Limb (tissue), 2 donors: Measurements from ENCODE around the gene L3MBTL4.

Experiments used
- DNase-seq, 2 donors: peaks; one replicate each; pipeline ENCODE4 v3.0.0-alpha.2; 2016; ENCODE audit errors: extremely low spot score in 2 of 2

L3MBTL4 gene

DNA sequence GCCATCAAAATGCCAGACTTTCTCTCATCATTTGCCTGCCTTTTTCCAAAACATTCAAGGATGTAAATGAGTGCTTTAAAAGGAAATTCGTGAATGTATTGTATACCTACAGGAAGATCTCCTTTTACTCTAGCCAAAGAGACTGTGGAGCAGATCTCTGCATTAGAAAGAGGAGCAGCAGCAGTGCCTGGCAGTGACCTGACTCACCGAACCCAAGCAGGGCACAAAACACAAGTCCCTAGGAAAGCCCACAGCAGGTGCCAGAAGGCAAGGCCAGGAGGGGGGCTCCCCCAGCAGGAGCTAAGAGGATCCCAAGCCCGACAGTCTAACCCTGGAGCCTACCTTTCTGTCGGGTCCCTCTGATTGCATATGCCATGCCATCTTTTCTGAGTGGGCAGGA is 47.9 kb downstream of the L3MBTL4 start:
- DNase-seq = no peak

DNA sequence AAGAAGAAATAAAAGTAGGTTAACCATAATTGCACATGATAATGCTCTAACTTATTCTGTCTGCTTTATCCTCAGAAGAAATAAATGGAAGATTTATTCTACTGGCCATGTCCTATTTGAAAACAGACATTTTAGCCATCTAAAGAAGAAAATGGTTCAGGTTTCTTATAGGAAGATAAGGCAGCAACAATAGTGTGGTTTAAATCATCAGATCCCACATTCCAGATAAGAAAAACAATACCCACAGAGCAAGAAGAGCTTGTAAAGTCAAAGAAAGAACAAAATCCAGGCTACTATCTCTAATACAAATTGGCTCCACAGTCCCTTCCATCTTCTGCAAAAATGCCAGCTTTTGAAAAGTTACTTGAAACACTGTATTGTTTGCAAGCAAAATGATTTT is 49.3 kb downstream of the L3MBTL4 start:
- DNase-seq = no peak

DNA sequence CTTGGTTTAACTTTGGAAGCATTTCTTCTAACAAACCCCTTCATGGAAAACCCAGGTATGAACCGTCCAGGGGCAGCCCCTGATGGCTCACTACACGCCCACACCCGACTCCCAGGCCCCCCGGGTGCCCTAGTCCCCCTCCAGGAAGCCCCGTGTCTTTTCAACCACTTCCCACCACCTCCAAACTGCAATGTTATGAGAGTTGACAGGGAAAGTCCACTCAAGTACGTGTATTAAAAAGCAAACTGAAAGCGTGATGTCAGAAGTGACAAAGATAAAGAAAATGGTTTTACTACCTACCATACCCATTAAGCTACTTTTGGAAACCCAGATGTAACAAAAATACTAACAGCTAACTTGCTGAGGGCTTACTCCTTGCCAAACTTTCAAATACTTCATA is 51.5 kb downstream of the L3MBTL4 start:
- DNase-seq = no peak

DNA sequence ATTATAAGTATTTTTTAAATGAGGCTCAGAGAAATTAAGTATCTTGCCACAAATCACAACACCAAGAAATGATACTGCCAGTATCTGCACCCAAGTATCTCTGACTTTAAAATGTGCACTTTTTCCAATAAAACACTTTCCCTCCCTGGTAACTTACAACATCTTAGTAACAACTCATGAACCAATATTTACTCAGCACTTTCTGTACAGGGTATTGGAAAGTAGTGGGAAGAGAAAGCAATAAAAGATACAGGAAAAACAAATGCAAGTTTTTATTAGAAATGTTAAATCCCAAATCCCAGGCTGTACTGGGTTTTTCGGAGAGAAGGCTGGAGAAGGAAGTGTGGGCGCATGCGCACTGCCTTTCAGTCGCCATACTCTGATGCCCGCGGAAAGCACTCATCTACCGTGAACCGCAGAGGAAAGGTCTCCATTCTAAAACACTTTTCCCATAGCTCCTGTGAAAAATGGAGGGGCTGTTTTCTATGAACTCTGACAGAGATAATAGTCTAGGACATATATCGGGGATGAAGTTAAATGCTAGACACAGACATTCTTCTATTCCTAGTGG is 52.1 kb downstream of the L3MBTL4 start:
- no peak for DNase-seq

DNA sequence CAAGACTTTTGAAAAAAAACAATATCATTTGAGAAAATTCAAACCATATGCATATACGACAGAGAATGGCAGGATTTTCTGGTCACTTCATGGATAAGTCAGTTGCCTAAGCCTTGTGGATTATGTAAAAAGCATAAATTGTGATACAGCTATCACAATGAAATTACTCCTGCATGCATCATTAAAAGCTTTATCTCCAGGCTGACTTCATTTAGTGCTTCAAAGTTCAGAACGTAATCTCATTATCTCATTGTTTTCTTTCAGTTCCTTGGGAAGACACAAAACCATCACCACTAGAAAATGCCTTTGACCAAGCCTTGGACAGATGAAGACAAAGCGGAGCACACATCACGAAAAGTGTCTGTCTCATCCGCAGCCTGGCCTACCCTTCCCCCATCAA is 57.0 kb downstream of the L3MBTL4 start:
- DNase-seq = no peak

DNA sequence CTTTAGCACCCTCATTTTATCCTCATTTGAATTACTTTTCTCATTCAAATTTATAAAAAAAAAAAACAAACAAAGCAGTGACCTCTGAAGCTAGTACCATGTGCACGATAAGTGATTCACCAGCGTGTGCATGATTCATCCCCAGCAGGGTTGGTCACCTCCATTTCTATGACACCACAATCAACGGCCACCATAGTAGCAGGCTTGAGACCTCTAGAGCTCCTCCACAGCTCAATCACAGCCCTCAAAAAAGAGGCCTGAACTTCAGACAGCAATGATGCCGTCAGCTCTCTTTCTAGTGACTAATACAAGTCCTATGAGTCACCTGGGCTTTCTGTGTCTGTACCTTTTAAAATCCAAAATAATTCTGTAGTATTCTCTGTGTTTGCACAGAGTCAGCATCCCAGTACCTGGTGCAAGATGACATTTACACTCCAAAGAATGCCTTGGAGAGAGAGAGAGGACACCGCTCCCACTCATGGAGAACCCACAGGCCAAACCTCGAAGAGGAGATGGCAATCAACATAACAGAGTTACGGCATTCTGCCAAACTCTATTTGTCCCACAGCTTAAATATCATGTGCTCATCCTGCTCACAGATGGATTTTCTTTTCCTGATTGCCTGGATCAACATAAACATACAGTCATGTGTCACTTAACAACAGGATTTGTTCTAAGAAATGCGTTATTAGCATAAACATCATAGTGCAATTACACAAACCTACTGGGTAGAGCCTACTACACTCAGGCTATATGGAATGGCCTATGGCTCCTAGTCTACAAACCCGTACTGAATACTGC is 58.7 kb downstream of the L3MBTL4 start:
- DNase-seq = no peak

DNA sequence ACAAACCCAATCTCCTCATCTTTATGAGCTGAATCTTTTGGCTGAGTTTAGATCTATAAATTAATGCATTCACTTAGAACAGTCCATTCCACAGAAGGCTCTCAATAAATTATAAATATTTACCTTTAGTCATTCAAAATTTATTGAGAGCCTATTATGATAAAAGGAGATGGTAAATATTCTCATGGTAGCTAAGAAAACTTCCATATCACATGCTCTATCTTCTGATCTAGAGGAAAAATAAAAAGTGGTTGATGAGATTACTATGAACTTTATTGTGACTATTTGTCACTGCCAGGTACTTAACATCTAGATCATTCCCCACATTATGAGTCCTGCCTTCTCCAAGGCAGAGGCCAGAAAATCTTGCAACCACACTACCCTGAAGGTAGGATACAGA is 62.4 kb downstream of the L3MBTL4 start:
- no peak for DNase-seq

DNA sequence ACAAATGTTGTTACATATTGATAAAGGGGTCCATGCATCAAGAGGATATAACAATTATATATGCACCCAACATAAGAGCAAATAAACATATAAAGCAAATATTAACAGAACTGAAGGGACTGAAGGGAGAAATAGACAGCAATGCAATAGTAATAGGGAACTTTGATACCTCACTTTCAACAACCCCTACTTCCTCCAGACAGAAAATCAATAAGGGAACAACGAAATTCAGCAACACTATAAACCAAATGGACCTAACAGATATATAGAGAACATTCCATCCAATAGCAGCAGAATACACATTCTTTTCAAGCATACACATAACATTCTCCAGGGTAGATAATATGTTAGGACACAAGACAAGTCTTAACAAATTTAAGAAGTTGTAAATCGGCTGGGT is 71.7 kb downstream of the L3MBTL4 start:
- no peak for DNase-seq

DNA sequence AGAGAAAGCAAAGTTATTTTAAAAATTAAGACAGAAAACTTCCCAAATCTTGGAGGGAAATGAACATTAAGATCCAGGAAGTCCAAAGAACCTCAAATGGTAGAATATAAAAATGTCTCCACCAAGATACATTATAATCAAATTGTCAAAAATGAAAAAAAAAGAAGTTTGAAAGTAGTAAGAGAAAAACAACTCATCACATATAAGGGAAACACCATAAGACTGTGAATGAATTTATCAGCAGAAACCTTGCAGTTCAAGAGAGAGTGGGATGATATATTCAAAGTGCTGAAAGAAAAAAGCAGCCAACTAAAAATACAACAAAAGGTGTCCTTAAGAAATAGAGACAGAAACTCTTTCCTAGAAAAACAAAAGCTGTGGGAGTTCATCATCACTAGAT is 73.0 kb downstream of the L3MBTL4 start:
- no peak for DNase-seq

DNA sequence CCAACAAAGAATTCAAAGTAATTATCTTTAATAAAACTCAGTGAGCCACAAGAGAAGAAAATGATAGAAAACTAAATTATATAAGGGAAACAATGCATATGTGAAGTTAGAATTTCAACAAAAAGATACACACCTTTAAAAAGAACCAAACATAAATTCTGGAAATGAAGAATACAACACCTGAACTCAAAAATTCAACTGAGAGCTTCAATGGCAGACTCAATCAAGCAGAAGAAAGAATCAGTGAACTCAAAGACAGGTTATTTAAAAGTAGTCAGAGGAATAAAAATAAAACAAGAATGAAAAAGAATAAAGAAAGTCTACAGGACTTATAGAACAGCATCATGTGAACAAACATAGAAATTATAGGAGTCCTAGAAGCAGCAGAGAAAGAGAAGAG is 73.4 kb downstream of the L3MBTL4 start:
- no peak for DNase-seq

DNA sequence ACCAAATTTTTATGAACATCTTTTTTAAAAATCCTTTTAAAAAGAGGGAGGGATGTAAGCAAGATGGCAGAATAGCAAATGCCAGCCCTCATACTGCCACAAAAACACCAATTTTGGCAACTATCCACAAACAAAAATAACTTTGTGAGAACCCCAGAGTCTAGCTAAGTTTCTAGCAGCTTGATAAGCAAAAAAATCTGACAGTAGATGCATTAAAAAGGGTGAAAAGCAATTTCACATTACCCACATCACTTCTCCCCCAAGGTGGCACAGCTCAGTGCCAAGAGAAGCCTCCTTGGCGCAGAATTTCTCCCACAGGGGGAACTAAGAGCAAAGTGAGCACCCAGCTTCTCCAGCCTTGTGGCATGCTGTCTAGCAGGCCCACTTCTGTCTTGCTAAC is 74.6 kb downstream of the L3MBTL4 start:
- no peak for DNase-seq

DNA sequence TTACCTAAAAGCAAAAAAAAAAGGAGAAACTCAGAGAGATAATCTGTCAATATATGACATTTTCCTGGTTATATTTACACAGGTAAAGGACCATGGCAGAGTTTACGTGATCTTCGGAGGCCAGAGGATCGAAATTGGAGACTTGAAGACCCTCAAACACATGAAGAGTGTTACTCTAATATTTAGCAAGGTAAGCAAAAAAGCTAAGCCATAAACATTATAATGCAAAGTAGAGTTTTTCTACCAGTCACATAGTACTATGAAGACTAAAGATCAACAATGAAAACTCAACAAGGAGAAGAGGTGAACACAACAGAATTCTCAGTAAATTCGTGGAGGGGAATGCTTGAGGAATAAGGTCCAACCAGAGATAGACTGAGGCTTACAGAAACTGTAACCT is 78.5 kb downstream of the L3MBTL4 start:
- DNase-seq = no peak

DNA sequence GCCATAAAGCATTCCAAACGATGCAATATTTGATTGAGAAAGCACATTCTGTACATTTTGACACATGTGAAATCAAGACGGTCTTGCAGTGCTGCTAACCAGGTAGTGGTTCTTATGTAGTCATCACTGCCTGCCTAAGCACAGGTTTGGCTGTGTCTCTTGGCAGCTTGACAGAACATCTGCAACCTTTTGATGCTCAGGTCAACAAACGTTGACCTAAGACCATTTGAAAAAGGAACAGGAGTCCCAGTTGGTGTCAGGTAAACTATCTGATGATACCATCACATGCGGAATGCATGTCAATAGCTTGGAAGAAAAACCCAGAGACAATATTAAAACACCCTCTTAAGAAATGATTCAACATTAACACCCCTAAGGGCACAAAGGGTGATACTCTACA is 80.7 kb downstream of the L3MBTL4 start:
- DNase-seq = no peak

DNA sequence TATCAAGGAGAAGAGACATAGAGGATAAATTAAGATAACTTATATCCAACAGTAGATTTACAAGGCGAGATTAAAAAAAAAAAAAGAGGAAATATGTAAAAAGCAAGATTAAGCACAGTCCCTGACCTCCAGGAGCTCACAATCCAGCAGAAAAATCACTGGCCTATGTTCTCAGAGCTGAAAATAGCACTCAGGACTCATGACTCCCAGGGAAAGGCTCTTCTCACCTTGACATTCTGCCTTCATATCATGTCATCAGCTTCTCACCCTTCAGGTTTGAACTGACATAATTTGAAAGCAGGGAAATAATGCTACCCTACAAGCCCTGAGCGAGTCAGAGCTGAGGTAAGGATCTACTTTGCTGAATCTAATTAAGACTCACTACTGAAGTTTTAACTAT is 82.8 kb downstream of the L3MBTL4 start:
- no peak for DNase-seq

DNA sequence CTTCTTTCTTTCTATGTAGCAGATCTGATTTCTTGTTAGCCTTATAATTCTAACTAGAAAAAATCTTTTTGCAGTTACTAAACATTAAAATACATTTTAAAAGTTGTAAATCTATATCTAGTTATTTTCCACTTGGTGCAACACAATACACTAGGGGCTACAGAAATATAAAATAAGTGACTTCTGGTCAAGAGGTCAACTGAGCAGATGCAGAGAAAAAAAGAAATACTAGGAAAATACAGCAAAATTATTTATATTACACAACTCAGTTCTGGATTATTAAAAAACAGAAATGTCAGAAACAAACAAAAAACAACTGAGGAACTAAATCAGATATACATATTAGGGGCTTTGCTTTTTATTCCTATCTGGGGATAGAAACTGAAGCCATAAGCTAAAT is 83.9 kb downstream of the L3MBTL4 start:
- DNase-seq = no peak

DNA sequence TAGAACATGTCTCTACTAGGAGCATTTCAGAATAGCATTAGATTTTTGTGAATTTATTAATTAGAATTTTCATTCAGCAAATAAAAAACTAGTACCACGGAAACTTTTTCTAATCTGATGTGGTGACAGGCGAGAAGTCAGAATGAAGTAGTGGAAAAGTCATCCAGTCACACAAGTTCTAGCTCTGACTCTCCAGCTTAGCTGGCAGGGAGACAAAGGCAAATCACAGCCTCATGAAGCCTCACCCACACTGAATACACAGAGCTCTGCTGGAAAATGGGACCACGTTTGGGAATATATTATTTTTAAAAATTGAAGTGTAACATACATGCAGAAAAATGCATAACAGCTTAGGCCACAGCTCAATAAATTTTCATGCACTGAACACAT is 86.1 kb downstream of the L3MBTL4 start:
- peak; percentile 32 to 38 for DNase-seq

DNA sequence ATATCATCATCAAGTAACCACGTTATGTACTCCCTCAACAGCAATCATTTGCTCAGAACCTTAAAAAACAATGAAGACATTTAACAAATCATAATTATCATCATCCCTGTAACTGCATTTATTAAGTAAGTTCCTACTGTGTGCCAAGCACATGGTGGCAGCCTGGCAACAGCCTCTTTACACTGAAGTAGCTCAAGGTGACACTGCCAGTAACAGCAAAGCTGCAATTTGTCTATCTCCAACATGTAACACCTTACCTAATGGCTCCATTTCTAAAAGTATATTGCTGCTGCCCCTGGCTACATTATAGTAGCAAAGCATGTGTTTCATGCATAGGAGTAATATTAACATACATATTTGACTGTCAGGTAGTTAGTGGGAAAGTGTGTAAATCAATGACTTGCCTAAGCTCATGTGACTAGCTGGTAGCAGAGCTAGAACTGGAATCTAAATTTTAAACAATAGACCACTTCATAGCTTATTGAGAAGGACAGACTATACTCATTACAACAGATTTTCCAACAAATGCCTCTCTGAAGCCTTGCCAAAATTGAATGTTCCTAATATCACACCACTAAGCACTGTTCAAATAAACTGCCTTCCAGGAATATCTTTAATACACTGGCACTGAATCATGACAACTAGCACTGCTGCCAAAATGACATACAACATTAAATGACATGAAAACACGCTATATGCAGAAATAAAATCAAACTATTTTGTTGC is 86.7 kb downstream of the L3MBTL4 start:
- peak in 1 of 2 donors; percentile 56 for DNase-seq

DNA sequence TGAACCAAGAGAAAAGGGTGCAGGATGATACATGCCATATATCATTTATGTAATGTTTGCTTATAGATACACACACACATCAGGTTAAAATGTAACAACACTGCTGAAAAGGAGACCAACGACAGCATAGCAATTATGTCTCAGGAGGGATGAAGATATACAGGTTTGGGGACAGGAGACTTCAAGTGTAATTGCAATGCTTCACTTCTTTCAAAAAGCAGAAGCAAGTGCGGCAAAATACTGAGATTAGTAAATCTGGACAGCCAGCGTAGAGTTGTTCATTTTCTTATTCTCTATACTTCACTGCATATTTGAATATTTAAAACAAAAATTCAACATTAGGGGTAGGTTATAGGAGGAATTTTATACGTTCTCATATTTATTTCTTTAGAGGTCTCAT is 87.2 kb downstream of the L3MBTL4 start:
- no peak for DNase-seq

DNA sequence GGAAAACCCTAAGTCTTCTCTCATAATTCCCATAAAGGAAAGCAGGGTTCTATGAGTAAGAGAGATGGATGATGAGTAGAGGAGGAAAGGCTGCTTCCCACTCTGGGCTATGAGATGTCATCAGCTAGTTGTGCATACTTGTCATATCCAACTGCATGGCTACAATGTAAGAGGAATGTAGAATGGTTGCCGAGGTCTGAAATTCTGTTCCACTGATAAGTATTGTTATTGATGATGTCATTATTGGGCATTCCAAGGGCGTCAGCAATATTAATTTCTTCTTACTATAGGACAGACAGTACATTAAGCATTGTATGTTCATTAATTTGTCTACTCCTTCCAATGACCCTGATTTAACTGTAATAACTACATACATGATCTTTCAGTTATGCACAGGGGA is 88.1 kb downstream of the L3MBTL4 start:
- DNase-seq = no peak

DNA sequence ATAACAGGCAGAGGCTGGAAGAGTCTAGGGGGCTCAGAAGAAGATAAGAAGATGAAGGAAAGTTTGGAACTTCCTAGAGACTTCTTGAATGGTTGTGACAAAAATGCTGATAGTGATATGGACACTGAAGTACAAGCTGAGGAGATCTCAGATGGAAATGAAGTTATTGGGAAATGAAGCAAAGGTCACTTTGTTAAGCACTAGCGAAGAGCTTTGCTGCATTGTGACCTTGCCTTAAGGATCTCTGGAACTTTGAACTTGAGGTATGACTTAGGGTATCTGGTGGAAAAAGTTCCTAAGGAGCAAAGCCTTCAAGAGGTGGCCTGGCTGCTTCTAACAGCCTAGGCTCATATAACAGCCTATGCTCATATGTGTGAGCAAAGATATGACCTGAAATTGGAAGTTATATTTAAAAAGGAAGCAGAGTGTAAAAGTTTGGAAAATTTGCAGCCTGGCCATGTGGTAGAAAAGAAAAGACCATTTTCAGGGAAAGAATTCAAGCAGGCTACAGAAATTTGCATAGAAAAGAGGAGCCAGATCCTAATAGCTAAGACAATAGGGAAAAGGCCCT is 91.3 kb downstream of the L3MBTL4 start:
- no peak for DNase-seq

DNA sequence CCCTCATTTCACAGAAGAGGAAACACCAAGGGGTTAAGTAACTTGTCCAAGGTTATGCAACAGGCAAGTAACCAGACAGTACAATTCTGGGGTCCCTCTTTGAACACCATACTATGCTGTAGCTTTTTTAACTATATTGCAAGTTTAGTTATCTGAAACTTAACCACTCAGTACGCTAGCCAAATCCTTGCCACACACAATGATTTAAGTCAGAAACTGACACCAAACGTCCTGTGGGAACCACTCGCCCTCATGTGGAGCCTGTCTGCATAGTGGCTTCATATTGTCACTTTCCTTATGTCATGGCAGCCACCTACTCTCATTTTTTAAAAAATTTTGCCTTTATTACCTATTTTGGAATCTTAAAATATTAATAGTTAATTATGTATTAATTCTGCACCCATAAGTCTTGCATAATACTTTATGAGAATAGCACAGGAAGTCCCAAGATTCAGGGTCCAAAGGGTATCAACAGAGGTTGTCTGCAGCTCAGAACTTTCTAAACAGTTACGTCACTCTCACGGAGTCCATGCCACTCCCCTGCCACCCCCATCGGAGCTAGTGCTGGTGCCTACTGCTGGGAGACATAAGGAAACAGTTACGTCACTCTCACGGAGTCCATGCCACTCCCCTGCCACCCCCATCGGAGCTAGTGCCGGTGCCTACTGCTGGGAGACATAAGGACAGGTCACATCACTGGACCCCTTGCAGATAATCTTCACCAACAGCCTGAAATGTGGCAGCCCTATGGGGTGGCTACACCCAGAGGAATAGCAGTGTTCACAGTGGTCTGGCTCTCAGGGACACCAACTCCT is 99.0 kb downstream of the L3MBTL4 start:
- DNase-seq = no peak

DNA sequence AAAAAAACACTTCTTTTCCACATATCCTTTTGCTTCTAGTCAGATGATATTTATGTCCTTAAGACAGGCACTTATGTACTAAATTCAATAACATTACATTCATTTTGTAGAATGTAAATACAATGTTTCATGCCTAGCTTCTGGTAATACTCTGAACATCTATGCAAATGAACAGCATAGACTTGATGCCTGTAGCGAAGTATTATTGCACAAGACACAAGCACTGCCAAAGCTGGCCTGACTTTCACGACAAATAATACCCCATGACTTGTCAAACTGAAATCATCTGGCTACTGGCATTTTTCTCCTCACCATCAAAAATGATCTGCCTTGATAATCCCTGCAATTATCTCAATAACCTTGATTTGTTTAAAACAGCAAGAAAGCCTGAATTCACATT is 101.3 kb downstream of the L3MBTL4 start:
- no peak for DNase-seq
